SK-N-SH (cell line): ENCODE results near the gene MYO19. TPM values are rescaled to one million over a fixed set of nuclear protein-coding genes. Genes with fewer than 3 reads are reported as not detected.

Source experiments
- CTCF ChIA-PET: fragments of 300-600, 350-600 bp; formaldehyde crosslinking; extraction: SDS; loops from one replicate; lab custom pipeline; 2021; lab: Yijun Ruan, JAX
- POLR2A ChIA-PET: fragments of 350-600 bp; sonication (Branson Sonifier 250); formaldehyde crosslinking; extraction: SDS; loops from one replicate; lab custom pipeline; 2020; ENCODE audit warnings: antibody characterized with exemption, inconsistent platforms; lab: Yijun Ruan, JAX
- DNase-seq: peaks from one replicate; pipeline ENCODE4 v3.0.0; 2012
- H2AFZ ChIP-seq: fragments of 200-600 bp; sonication (generic); 2 replicates; pipeline ENCODE4 v1.8.1; 2016; ENCODE audit warnings: antibody characterized with exemption, mild to moderate bottlenecking, low read depth
- H3F3A ChIP-seq: fragments of 200-600 bp; sonication (generic); replicated peaks from 2 replicates; pipeline ENCODE3; 2016; ENCODE audit warnings: antibody characterized with exemption, mild to moderate bottlenecking; ENCODE audit not compliant: insufficient read depth
- H3K27ac ChIP-seq, 2 experiments: fragments of 200-500 bp in 1 of 2; fragments of 200-600 bp in 1 of 2; sonication (Bioruptor generic) in 1 of 2; sonication (generic), shearing (Covaris generic) in 1 of 2; 2 replicates each; pipeline versions ENCODE4 v1.5.1 to v1.6.1; 2014 to 2016; ENCODE audit warnings: low read depth in 2 of 2, inconsistent platforms in 1 of 2, low read length in 1 of 2, mild to moderate bottlenecking in 1 of 2, mixed read lengths in 1 of 2
- H3K27me3 ChIP-seq: fragments of 200-600 bp; sonication (generic), shearing (Covaris generic); 2 replicates; pipeline ENCODE4 v1.6.1; 2016; ENCODE audit warnings: mixed run types; ENCODE audit not compliant: insufficient read depth
- H3K36me3 ChIP-seq, 2 experiments: fragments of 200-500 bp in 1 of 2; fragments of 200-600 bp in 1 of 2; sonication (Bioruptor generic) in 1 of 2; sonication (generic) in 1 of 2; replicated peaks in 1 of 2; 2 replicates each; pipeline versions ENCODE3 to v1.5.1; 2014 to 2016; ENCODE audit warnings: low read length in 1 of 2, mild to moderate bottlenecking in 1 of 2; ENCODE audit not compliant: insufficient read depth in 2 of 2, control insufficient read depth in 1 of 2
- H3K4me1 ChIP-seq, 2 experiments: fragments of 200-500 bp in 1 of 2; fragments of 200-600 bp in 1 of 2; sonication (Bioruptor generic) in 1 of 2; sonication (generic), shearing (Covaris generic) in 1 of 2; 2 replicates each; pipeline versions ENCODE4 v1.5.1 to v1.6.1; 2014 to 2016; ENCODE audit warnings: low read depth in 1 of 2, low read length in 1 of 2, mixed run types in 1 of 2; ENCODE audit not compliant: insufficient read depth in 2 of 2, control insufficient read depth in 1 of 2
- H3K4me2 ChIP-seq: fragments of 200-600 bp; sonication (generic), shearing (Covaris generic); 2 replicates; pipeline ENCODE4 v1.6.1; 2017; ENCODE audit warnings: mixed run types
- H3K4me3 ChIP-seq, 2 experiments: fragments of 200-500 bp in 1 of 2; fragments of 200-600 bp in 1 of 2; sonication (Bioruptor generic) in 1 of 2; sonication (generic), shearing (Covaris generic) in 1 of 2; 2 replicates each; pipeline versions ENCODE4 v1.5.1 to v1.8.1; 2014 to 2016; ENCODE audit warnings: low read depth in 2 of 2, inconsistent platforms in 1 of 2, low read length in 1 of 2, mild to moderate bottlenecking in 1 of 2, mixed read lengths in 1 of 2, moderate library complexity in 1 of 2
- H3K79me2 ChIP-seq: fragments of 200-600 bp; sonication (generic); 2 replicates; pipeline ENCODE4 v1.8.1; 2017; ENCODE audit warnings: mild to moderate bottlenecking; ENCODE audit not compliant: insufficient read depth
- H3K9ac ChIP-seq: fragments of 200-600 bp; sonication (generic); 2 replicates; pipeline ENCODE4 v1.6.1; 2017; ENCODE audit warnings: mixed run types
- H3K9me2 ChIP-seq: fragments of 200-600 bp; sonication (generic); 2 replicates; pipeline ENCODE4 v1.6.1; 2017; ENCODE audit warnings: mixed run types
- H3K9me3 ChIP-seq: fragments of 200-600 bp; sonication (generic); 2 replicates; pipeline ENCODE4 v1.6.1; 2017; ENCODE audit warnings: mixed run types, mild to moderate bottlenecking, moderate library complexity
- H4K20me1 ChIP-seq: fragments of 200-600 bp; sonication (generic); 2 replicates; pipeline ENCODE4 v1.6.1; 2017; ENCODE audit warnings: mild to moderate bottlenecking, mixed run types; ENCODE audit not compliant: insufficient read depth
- CHD2 ChIP-seq: fragments of 150-350 bp; IDR thresholded peaks from 2 replicates; pipeline ENCODE4 v1.6.1; 2018; ENCODE audit warnings: low read length; ENCODE audit not compliant: partially characterized antibody
- ELF1 ChIP-seq: IDR thresholded peaks from 2 replicates; pipeline ENCODE4 v1.4.0; 2012
- FOXM1 ChIP-seq: IDR thresholded peaks from 2 replicates; pipeline ENCODE4 v1.4.0; 2012; ENCODE audit warnings: low read depth, mild to moderate bottlenecking
- GABPA ChIP-seq: IDR thresholded peaks from 2 replicates; pipeline ENCODE4 v1.4.0; 2012; ENCODE audit warnings: low read depth, mild to moderate bottlenecking
- JUND ChIP-seq: IDR thresholded peaks from 2 replicates; pipeline ENCODE4 v1.4.0; 2012
- MXI1 ChIP-seq: IDR thresholded peaks from 2 replicates; pipeline ENCODE4 v1.6.1; 2012; ENCODE audit warnings: mild to moderate bottlenecking, low read depth, low read length, improper control_type of control experiment
- POLR2AphosphoS5 ChIP-seq: IDR thresholded peaks from 2 replicates; pipeline ENCODE4 v1.6.1; 2012; ENCODE audit warnings: low read depth, low read length
- RAD21 ChIP-seq: IDR thresholded peaks from 2 replicates; pipeline ENCODE4 v1.6.1; 2012; ENCODE audit warnings: mild to moderate bottlenecking, low read length
- RCOR1 ChIP-seq: fragments of 150-350 bp; IDR thresholded peaks from 2 replicates; pipeline ENCODE4 v1.6.1; 2017; ENCODE audit warnings: antibody characterized with exemption, low read length
- SIN3A ChIP-seq: IDR thresholded peaks from 2 replicates; pipeline ENCODE4 v1.6.1; 2012; ENCODE audit warnings: low read depth, mild to moderate bottlenecking, low read length, moderate library complexity, borderline replicate concordance
- SMC3 ChIP-seq: IDR thresholded peaks from 2 replicates; pipeline ENCODE4 v1.6.1; 2012; ENCODE audit warnings: low read depth, low read length, improper control_type of control experiment
- YY1 ChIP-seq: IDR thresholded peaks from 2 replicates; pipeline ENCODE4 v1.4.0; 2012; ENCODE audit warnings: low read depth, mild to moderate bottlenecking
- polyA plus RNA-seq, 3 experiments: library from polyadenylated mRNA; depleted of rRNA; stranded (reverse); fragments of >200 nt; gene quantifications; 2 replicates each; pipeline ENCODE4 v1.2.3, GENCODE V29; 2012
- TF ChIP-seq, protein P1 (sequence below): IDR thresholded peaks from 2 replicates; pipeline ENCODE4 v1.6.1; 2012; ENCODE audit warnings: mild to moderate bottlenecking, low read depth, low read length, moderate library complexity
- TF ChIP-seq, protein P2 (sequence below): IDR thresholded peaks from 2 replicates; pipeline ENCODE4 v1.4.0; 2012; ENCODE audit warnings: low read depth
- TF ChIP-seq, protein P3 (sequence below): fragments of 200-600 bp; sonication (generic); IDR thresholded peaks from 2 replicates; pipeline ENCODE4 v1.6.1; 2017; ENCODE audit warnings: antibody characterized with exemption, mild to moderate bottlenecking, moderate library complexity
- TF ChIP-seq, protein P4 (sequence below): fragments of 150-350 bp; IDR thresholded peaks from 2 replicates; pipeline ENCODE4 v1.6.1; 2016; ENCODE audit warnings: mild to moderate bottlenecking, low read depth, low read length
- TF ChIP-seq, protein P5 (sequence below): IDR thresholded peaks from 2 replicates; pipeline ENCODE4 v1.4.0; 2012; ENCODE audit warnings: low read depth, borderline replicate concordance
- TF ChIP-seq, protein P6 (sequence below): IDR thresholded peaks from 2 replicates; pipeline ENCODE4 v1.4.0; 2012; ENCODE audit warnings: low read depth, borderline replicate concordance
- TF ChIP-seq, protein P7 (sequence below): IDR thresholded peaks from 2 replicates; pipeline ENCODE4; 2012

MYO19 gene
- polyA plus RNA-seq, 1 of the 3 experiments (the other 2 are of a cell fraction): 61.6 TPM

DNA sequence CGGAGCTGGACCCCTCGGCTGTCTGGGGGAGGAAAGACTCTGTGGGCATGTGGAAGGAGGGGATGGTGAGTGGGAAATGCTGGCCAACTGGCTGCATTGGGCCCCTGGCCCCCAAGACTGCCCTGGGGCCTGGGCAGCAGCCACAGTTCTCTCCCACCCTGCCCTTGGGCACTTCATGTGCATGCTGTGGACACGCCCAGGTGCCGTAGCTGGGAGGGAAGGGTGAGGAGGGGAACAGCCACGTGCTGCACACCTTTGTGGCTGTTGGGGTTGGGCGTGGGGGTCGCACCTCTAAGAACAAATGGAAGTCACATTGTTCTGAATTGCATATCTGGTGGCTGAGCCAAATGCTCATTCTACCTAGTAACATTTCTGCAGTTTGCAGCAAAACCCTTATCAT lies 60.1 kb downstream of the MYO19 start (continued):
- TF ChIP-seq, protein P1, sequence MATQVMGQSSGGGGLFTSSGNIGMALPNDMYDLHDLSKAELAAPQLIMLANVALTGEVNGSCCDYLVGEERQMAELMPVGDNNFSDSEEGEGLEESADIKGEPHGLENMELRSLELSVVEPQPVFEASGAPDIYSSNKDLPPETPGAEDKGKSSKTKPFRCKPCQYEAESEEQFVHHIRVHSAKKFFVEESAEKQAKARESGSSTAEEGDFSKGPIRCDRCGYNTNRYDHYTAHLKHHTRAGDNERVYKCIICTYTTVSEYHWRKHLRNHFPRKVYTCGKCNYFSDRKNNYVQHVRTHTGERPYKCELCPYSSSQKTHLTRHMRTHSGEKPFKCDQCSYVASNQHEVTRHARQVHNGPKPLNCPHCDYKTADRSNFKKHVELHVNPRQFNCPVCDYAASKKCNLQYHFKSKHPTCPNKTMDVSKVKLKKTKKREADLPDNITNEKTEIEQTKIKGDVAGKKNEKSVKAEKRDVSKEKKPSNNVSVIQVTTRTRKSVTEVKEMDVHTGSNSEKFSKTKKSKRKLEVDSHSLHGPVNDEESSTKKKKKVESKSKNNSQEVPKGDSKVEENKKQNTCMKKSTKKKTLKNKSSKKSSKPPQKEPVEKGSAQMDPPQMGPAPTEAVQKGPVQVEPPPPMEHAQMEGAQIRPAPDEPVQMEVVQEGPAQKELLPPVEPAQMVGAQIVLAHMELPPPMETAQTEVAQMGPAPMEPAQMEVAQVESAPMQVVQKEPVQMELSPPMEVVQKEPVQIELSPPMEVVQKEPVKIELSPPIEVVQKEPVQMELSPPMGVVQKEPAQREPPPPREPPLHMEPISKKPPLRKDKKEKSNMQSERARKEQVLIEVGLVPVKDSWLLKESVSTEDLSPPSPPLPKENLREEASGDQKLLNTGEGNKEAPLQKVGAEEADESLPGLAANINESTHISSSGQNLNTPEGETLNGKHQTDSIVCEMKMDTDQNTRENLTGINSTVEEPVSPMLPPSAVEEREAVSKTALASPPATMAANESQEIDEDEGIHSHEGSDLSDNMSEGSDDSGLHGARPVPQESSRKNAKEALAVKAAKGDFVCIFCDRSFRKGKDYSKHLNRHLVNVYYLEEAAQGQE: no peak
- no peak for TF ChIP-seq FOXM1
- TF ChIP-seq CHD2: no peak
- no peak for TF ChIP-seq RCOR1
- TF ChIP-seq GABPA: no peak
- no peak for TF ChIP-seq SMC3
- TF ChIP-seq, protein P2, sequence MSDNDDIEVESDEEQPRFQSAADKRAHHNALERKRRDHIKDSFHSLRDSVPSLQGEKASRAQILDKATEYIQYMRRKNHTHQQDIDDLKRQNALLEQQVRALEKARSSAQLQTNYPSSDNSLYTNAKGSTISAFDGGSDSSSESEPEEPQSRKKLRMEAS: no peak
- TF ChIP-seq, protein P3, sequence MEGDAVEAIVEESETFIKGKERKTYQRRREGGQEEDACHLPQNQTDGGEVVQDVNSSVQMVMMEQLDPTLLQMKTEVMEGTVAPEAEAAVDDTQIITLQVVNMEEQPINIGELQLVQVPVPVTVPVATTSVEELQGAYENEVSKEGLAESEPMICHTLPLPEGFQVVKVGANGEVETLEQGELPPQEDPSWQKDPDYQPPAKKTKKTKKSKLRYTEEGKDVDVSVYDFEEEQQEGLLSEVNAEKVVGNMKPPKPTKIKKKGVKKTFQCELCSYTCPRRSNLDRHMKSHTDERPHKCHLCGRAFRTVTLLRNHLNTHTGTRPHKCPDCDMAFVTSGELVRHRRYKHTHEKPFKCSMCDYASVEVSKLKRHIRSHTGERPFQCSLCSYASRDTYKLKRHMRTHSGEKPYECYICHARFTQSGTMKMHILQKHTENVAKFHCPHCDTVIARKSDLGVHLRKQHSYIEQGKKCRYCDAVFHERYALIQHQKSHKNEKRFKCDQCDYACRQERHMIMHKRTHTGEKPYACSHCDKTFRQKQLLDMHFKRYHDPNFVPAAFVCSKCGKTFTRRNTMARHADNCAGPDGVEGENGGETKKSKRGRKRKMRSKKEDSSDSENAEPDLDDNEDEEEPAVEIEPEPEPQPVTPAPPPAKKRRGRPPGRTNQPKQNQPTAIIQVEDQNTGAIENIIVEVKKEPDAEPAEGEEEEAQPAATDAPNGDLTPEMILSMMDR: no peak
- no peak for TF ChIP-seq SIN3A
- TF ChIP-seq JUND: no peak
- TF ChIP-seq, protein P4, sequence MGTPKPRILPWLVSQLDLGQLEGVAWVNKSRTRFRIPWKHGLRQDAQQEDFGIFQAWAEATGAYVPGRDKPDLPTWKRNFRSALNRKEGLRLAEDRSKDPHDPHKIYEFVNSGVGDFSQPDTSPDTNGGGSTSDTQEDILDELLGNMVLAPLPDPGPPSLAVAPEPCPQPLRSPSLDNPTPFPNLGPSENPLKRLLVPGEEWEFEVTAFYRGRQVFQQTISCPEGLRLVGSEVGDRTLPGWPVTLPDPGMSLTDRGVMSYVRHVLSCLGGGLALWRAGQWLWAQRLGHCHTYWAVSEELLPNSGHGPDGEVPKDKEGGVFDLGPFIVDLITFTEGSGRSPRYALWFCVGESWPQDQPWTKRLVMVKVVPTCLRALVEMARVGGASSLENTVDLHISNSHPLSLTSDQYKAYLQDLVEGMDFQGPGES: no peak

DNA sequence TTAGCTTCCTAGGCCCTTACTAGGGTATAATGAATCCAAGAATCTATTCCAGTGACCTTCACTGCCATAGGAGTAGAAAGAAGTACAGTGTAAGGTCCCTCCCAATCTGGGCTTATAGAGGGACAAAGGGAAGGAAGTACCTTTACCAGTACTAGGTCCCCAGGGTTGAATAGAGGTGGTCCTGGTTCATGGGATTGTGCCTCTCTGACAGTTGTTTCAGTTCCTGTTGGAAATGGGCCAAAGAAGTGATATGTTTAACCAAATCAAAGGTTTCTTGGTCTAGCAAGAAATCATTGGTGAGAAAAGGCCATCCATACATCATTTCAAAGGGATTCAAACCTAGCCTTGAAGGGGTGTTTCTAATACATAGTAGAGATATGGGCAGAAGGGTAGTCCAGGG lies 64.2 kb downstream of the MYO19 start:
- H3K27ac ChIP-seq: no peak overlapping the region
- H3K4me3 ChIP-seq: no peak overlapping the region
- no peaks in the 10 kb centered on the region for H3F3A ChIP-seq
- H3K9ac ChIP-seq: no peak overlapping the region
- H3K79me2 ChIP-seq: no peaks in the 10 kb centered on the region
- H3K36me3 ChIP-seq: no peaks in the 10 kb centered on the region
- H3K4me1 ChIP-seq: no peaks in the 10 kb centered on the region
- no peaks in the 10 kb centered on the region for H3K9me3 ChIP-seq
- no peak for DNase-seq
- no peak overlapping the region for H3K4me2 ChIP-seq
- no peaks in the 10 kb centered on the region for H4K20me1 ChIP-seq
- no peaks in the 10 kb centered on the region for H3K9me2 ChIP-seq
- no peak overlapping the region for H2AFZ ChIP-seq
- ChIA-PET CTCF (interaction anchor here (3.4 kb wide), 1 partner anchor 12 kb away, joined by 24 read pairs; no protein-coding TSS in a partner anchor), POLR2A (no interaction called here)
- peaks cover 36% of the 10 kb centered on the region; the same call in 1 of the 2 replicates for H3K27me3 ChIP-seq
- TF ChIP-seq, protein P5, sequence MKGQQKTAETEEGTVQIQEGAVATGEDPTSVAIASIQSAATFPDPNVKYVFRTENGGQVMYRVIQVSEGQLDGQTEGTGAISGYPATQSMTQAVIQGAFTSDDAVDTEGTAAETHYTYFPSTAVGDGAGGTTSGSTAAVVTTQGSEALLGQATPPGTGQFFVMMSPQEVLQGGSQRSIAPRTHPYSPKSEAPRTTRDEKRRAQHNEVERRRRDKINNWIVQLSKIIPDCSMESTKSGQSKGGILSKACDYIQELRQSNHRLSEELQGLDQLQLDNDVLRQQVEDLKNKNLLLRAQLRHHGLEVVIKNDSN: no peak
- TF ChIP-seq RAD21 (no peak), POLR2AphosphoS5 (no peak), YY1 (no peak), FOXM1 (no peak), ELF1 (no peak), RCOR1 (no peak), MXI1 (no peak), SMC3 (no peak)
- TF ChIP-seq, protein P3: no peak
- TF ChIP-seq, protein P6, sequence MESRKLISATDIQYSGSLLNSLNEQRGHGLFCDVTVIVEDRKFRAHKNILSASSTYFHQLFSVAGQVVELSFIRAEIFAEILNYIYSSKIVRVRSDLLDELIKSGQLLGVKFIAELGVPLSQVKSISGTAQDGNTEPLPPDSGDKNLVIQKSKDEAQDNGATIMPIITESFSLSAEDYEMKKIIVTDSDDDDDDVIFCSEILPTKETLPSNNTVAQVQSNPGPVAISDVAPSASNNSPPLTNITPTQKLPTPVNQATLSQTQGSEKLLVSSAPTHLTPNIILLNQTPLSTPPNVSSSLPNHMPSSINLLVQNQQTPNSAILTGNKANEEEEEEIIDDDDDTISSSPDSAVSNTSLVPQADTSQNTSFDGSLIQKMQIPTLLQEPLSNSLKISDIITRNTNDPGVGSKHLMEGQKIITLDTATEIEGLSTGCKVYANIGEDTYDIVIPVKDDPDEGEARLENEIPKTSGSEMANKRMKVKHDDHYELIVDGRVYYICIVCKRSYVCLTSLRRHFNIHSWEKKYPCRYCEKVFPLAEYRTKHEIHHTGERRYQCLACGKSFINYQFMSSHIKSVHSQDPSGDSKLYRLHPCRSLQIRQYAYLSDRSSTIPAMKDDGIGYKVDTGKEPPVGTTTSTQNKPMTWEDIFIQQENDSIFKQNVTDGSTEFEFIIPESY: no peak
- TF ChIP-seq, protein P7, sequence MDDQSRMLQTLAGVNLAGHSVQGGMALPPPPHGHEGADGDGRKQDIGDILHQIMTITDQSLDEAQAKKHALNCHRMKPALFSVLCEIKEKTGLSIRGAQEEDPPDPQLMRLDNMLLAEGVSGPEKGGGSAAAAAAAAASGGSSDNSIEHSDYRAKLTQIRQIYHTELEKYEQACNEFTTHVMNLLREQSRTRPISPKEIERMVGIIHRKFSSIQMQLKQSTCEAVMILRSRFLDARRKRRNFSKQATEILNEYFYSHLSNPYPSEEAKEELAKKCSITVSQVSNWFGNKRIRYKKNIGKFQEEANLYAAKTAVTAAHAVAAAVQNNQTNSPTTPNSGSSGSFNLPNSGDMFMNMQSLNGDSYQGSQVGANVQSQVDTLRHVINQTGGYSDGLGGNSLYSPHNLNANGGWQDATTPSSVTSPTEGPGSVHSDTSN: no peak
